MM.1S (cell line): ENCODE data around the gene ATG4C.

ENCODE experiments used
- DNase-seq: peaks from one replicate; pipeline ENCODE4 v3.0.0-alpha.2; 2015
- H2AFZ ChIP-seq: fragments of 300-600 bp; sonication (generic); 2 replicates; pipeline ENCODE4 v1.6.0; 2016; ENCODE audit warnings: antibody characterized with exemption, low read length
- H3F3A ChIP-seq: fragments of 300-600 bp; sonication (generic); 2 replicates; pipeline ENCODE4 v1.6.1; 2016; ENCODE audit warnings: mild to moderate bottlenecking, antibody characterized with exemption, low read length, moderate library complexity, mixed read lengths; ENCODE audit not compliant: insufficient read depth
- H3K27ac ChIP-seq: fragments of 300-600 bp; sonication (generic); 2 replicates; pipeline ENCODE4 v1.5.1; 2016; ENCODE audit warnings: mild to moderate bottlenecking, low read length
- H3K27me3 ChIP-seq: fragments of 300-600 bp; sonication (generic); replicated peaks from 2 replicates; pipeline ENCODE4 v1.6.0; 2016; ENCODE audit warnings: low read length; ENCODE audit not compliant: insufficient read depth
- H3K36me3 ChIP-seq: fragments of 300-600 bp; sonication (generic); replicated peaks from 2 replicates; pipeline ENCODE4 v1.6.1; 2016; ENCODE audit warnings: mild to moderate bottlenecking, low read length, mixed read lengths; ENCODE audit not compliant: insufficient read depth
- H3K4me1 ChIP-seq: fragments of 300-600 bp; sonication (generic); 2 replicates; pipeline ENCODE4 v1.6.1; 2016; ENCODE audit warnings: low read length, mixed read lengths
- H3K4me2 ChIP-seq: fragments of 300-600 bp; sonication (generic); 2 replicates; pipeline ENCODE4 v1.6.0; 2016; ENCODE audit warnings: low read depth, low read length
- H3K4me3 ChIP-seq: fragments of 300-600 bp; sonication (generic); 2 replicates; pipeline ENCODE4 v1.5.1; 2016; ENCODE audit warnings: low read length, mixed read lengths
- H3K79me2 ChIP-seq: fragments of 300-600 bp; sonication (generic); 2 replicates; pipeline ENCODE4 v1.6.1; 2016; ENCODE audit warnings: mixed run types, low read length, mixed read lengths
- H3K9ac ChIP-seq: fragments of 300-600 bp; sonication (generic); 2 replicates; pipeline ENCODE4 v1.6.1; 2016; ENCODE audit warnings: low read length, mixed read lengths
- H3K9me2 ChIP-seq: fragments of 300-600 bp; sonication (generic); replicated peaks from 2 replicates; pipeline ENCODE4 v1.6.1; 2016; ENCODE audit warnings: mild to moderate bottlenecking, low read length, mixed read lengths; ENCODE audit not compliant: insufficient read depth
- H3K9me3 ChIP-seq: fragments of 300-600 bp; sonication (generic); replicated peaks from 2 replicates; pipeline ENCODE4 v1.6.1; 2016; ENCODE audit warnings: mild to moderate bottlenecking, low read length, mixed read lengths; ENCODE audit not compliant: insufficient read depth
- H4K20me1 ChIP-seq: fragments of 300-600 bp; sonication (generic); 2 replicates; pipeline ENCODE4 v1.6.1; 2016; ENCODE audit warnings: mild to moderate bottlenecking, low read length, moderate library complexity, mixed read lengths; ENCODE audit not compliant: insufficient read depth
- CTCF ChIP-seq: fragments of 300-600 bp; sonication (generic); IDR thresholded peaks from 2 replicates; pipeline ENCODE4 v1.5.1; 2016; ENCODE audit warnings: antibody characterized with exemption, low read length, mixed read lengths
- EZH2 ChIP-seq: fragments of 300-600 bp; sonication (generic); optimal IDR thresholded peaks from 2 replicates; pipeline ENCODE3; 2017; ENCODE audit warnings: low read depth, mild to moderate bottlenecking, antibody characterized with exemption, low read length, mixed read lengths
- EZH2phosphoT487 ChIP-seq: fragments of 300-600 bp; sonication (generic); IDR thresholded peaks from 2 replicates; pipeline ENCODE4 v1.6.1; 2018; ENCODE audit warnings: antibody characterized with exemption, low read length

Gene ATG4C

GRCh38 chr1:62844030-62844429 lies 60.1 kb downstream of the ATG4C start:
- H3K79me2 ChIP-seq, result no peaks in the 10 kb centered on the region
- TF ChIP-seq EZH2, result no peak
- no peak for TF ChIP-seq EZH2phosphoT487
- no peak for TF ChIP-seq CTCF
- no peak overlapping the region for H3K9ac ChIP-seq
- no peak overlapping the region for H2AFZ ChIP-seq
- H3K27me3 ChIP-seq, result no peaks in the 10 kb centered on the region
- DNase-seq, result no peak
- no peaks in the 10 kb centered on the region for H3K36me3 ChIP-seq
- H3K4me1 ChIP-seq, result no peaks in the 10 kb centered on the region
- H3K27ac ChIP-seq, result no peak overlapping the region
- H4K20me1 ChIP-seq, result no peaks in the 10 kb centered on the region
- H3F3A ChIP-seq, result no peaks in the 10 kb centered on the region
- H3K9me3 ChIP-seq, result no peaks in the 10 kb centered on the region
- H3K4me3 ChIP-seq, result no peak overlapping the region
- H3K9me2 ChIP-seq, result no peaks in the 10 kb centered on the region
- H3K4me2 ChIP-seq, result no peak overlapping the region

- no peaks in the 10 kb centered on the region for H3K36me3 ChIP-seq
- no peaks in the 10 kb centered on the region for H3K79me2 ChIP-seq
- H4K20me1 ChIP-seq, result no peaks in the 10 kb centered on the region
- H3K4me3 ChIP-seq, result no peak overlapping the region
- no peak overlapping the region for H2AFZ ChIP-seq
- H3K9me3 ChIP-seq, result no peaks in the 10 kb centered on the region
- no peak for DNase-seq
- no peak overlapping the region for H3K4me2 ChIP-seq
- no peaks in the 10 kb centered on the region for H3F3A ChIP-seq
- no peak for TF ChIP-seq EZH2
- TF ChIP-seq CTCF, result peak; percentile 36
- no peak overlapping the region for H3K9ac ChIP-seq
- H3K27me3 ChIP-seq, result no peaks in the 10 kb centered on the region
- H3K27ac ChIP-seq, result no peak overlapping the region
- H3K9me2 ChIP-seq, result no peaks in the 10 kb centered on the region
- H3K4me1 ChIP-seq, result no peaks in the 10 kb centered on the region
These were observed 65.1 kb downstream of the ATG4C start for GRCh38 chr1:62849031-62849430.

- Histone ChIP-seq H3K9me2 (no peaks in the 10 kb centered on the region), H4K20me1 (no peaks in the 10 kb centered on the region), H3K4me1 (no peaks in the 10 kb centered on the region), H3K4me2 (no peak overlapping the region), H3K9ac (no peak overlapping the region), H3K36me3 (no peaks in the 10 kb centered on the region), H3K27ac (no peak overlapping the region), H3F3A (no peaks in the 10 kb centered on the region), H3K4me3 (no peak overlapping the region), H3K9me3 (no peaks in the 10 kb centered on the region), H2AFZ (no peak overlapping the region), H3K79me2 (no peaks in the 10 kb centered on the region), H3K27me3 (no peaks in the 10 kb centered on the region)
- TF ChIP-seq EZH2phosphoT487 (no peak), CTCF (no peak), EZH2 (no peak)
- DNase-seq, result no peak
These were observed 68.3 kb downstream of the ATG4C start for GRCh38 chr1:62852253-62852652.

- no peak for TF ChIP-seq CTCF
- no peak for TF ChIP-seq EZH2
- TF ChIP-seq EZH2phosphoT487, result no peak
- no peaks in the 10 kb centered on the region for H3K36me3 ChIP-seq
These were observed 73.0 kb downstream of the ATG4C start for GRCh38 chr1:62856960-62857359.

More at GRCh38 chr1:62856960-62857359, 73.0 kb downstream of the ATG4C start:
- H4K20me1 ChIP-seq, result no peaks in the 10 kb centered on the region
- H3K27ac ChIP-seq, result no peak overlapping the region
- H3K4me2 ChIP-seq, result no peak overlapping the region
- H3K4me3 ChIP-seq, result no peak overlapping the region
- H3K9me3 ChIP-seq, result no peaks in the 10 kb centered on the region
- no peak overlapping the region for H2AFZ ChIP-seq
- no peaks in the 10 kb centered on the region for H3K79me2 ChIP-seq
- H3K9ac ChIP-seq, result no peak overlapping the region
- no peak for DNase-seq
- H3K9me2 ChIP-seq, result no peaks in the 10 kb centered on the region
- no peaks in the 10 kb centered on the region for H3F3A ChIP-seq
- no peaks in the 10 kb centered on the region for H3K27me3 ChIP-seq
- H3K4me1 ChIP-seq, result no peaks in the 10 kb centered on the region
